HEK293T (cell line): Measurements from ENCODE around the gene MOXD1.

ENCODE experiments used
- CTCF ChIA-PET: fragments of 350-600 bp; formaldehyde crosslinking; extraction: SDS; loops from one replicate; lab custom pipeline; 2021; ENCODE audit warnings: antibody characterized with exemption, inconsistent platforms; lab: Yijun Ruan, JAX
- POLR2A ChIA-PET: fragments of 350-600 bp; formaldehyde crosslinking; extraction: SDS; loops from one replicate; lab custom pipeline; 2020; ENCODE audit warnings: antibody characterized with exemption, inconsistent platforms; lab: Yijun Ruan, JAX
- DNase-seq: peaks from one replicate; pipeline ENCODE4 v3.0.0; 2012; ENCODE audit warnings: mixed read lengths; ENCODE audit errors: extremely low spot score
- ARNT ChIP-seq: fragments of 450-650 bp; IDR thresholded peaks from 2 replicates; pipeline ENCODE4 v1.6.1; 2017; ENCODE audit warnings: mild to moderate bottlenecking
- BHLHE40 ChIP-seq: fragments of 450-650 bp; IDR thresholded peaks from 2 replicates; pipeline ENCODE4 v1.6.1; 2016; ENCODE audit warnings: mild to moderate bottlenecking, moderate library complexity, borderline replicate concordance
- CTBP1 ChIP-seq: fragments of 450-650 bp; IDR thresholded peaks from 2 replicates; pipeline ENCODE4 v1.6.1; 2016; ENCODE audit warnings: borderline replicate concordance
- ELF4 ChIP-seq: fragments of 450-650 bp; IDR thresholded peaks from 2 replicates; pipeline ENCODE4 v1.6.1; 2017; ENCODE audit warnings: antibody characterized with exemption
- FOXA1 ChIP-seq: fragments of 450-650 bp; IDR thresholded peaks from 2 replicates; pipeline ENCODE4 v1.6.1; 2016; ENCODE audit warnings: mild to moderate bottlenecking
- FOXK2 ChIP-seq: fragments of 450-650 bp; IDR thresholded peaks from 2 replicates; pipeline ENCODE4 v1.6.1; 2016; ENCODE audit warnings: mild to moderate bottlenecking
- FOXM1 ChIP-seq: fragments of 450-650 bp; IDR thresholded peaks from 2 replicates; pipeline ENCODE4 v1.6.1; 2017; ENCODE audit warnings: mild to moderate bottlenecking, borderline replicate concordance
- HDGF ChIP-seq: fragments of 450-650 bp; IDR thresholded peaks from 2 replicates; pipeline ENCODE4 v1.6.1; 2017; ENCODE audit warnings: antibody characterized with exemption, borderline replicate concordance
- L3MBTL2 ChIP-seq: fragments of 450-650 bp; conservative IDR thresholded peaks from 2 replicates; pipeline ENCODE4 v1.6.1; 2016; ENCODE audit warnings: mild to moderate bottlenecking
- LEF1 ChIP-seq: fragments of 450-650 bp; IDR thresholded peaks from 2 replicates; pipeline ENCODE4 v1.6.1; 2017; ENCODE audit warnings: mild to moderate bottlenecking, borderline replicate concordance
- NFRKB ChIP-seq: fragments of 450-650 bp; IDR thresholded peaks from 2 replicates; pipeline ENCODE4 v1.6.1; 2016; ENCODE audit warnings: mild to moderate bottlenecking, moderate library complexity
- SP1 ChIP-seq: fragments of 450-650 bp; IDR thresholded peaks from 2 replicates; pipeline ENCODE4 v1.6.1; 2017
- SUZ12 ChIP-seq: fragments of 450-650 bp; IDR thresholded peaks from 2 replicates; pipeline ENCODE4 v1.6.1; 2016; ENCODE audit warnings: mild to moderate bottlenecking
- TARDBP ChIP-seq: fragments of 450-650 bp; IDR thresholded peaks from 2 replicates; pipeline ENCODE4 v1.6.1; 2016
- ZNF384 ChIP-seq: fragments of 450-650 bp; IDR thresholded peaks from 2 replicates; pipeline ENCODE4 v1.6.1; 2016
- TF ChIP-seq, protein P1 (sequence below): fragments of 450-650 bp; IDR thresholded peaks from 2 replicates; pipeline ENCODE4 v1.6.1; 2016

MOXD1 gene

DNA sequence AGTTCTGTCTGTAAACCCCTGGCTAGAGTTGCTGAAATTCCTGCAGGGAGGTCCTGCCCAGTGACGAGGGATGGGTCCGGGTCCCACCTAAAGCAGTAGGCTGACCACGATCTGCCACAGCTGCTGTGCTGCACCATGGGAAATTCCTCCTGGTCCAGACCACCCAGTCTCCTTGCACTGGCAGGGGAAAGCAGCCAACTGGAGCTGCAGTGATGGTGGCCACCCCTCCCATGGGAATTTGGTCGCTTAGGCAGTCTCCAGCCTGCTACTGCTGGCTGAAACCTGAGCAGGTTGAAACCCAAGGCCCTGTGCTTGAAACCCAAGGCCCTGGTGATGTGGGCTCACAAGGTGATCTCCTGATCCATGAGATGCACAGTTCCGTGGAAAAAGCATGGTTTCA is 23.9 kb upstream of the MOXD1 start:
- CTCF ChIA-PET, result no interaction called here
- POLR2A ChIA-PET, result no interaction called here
- DNase-seq, result no peak
- no peak for TF ChIP-seq FOXK2
- no peak for TF ChIP-seq ELF4
- TF ChIP-seq BHLHE40, result no peak
- no peak for TF ChIP-seq FOXM1
- no peak for TF ChIP-seq ARNT
- TF ChIP-seq, protein P1, sequence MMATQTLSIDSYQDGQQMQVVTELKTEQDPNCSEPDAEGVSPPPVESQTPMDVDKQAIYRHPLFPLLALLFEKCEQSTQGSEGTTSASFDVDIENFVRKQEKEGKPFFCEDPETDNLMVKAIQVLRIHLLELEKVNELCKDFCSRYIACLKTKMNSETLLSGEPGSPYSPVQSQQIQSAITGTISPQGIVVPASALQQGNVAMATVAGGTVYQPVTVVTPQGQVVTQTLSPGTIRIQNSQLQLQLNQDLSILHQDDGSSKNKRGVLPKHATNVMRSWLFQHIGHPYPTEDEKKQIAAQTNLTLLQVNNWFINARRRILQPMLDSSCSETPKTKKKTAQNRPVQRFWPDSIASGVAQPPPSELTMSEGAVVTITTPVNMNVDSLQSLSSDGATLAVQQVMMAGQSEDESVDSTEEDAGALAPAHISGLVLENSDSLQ, result no peak
- TF ChIP-seq TARDBP, result no peak

- CTCF ChIA-PET, result no interaction called here
- no peak for TF ChIP-seq SP1
- TF ChIP-seq ELF4, result no peak
- no peak for TF ChIP-seq LEF1
- no peak for TF ChIP-seq L3MBTL2
- no peak for TF ChIP-seq TARDBP
- no peak for TF ChIP-seq HDGF
- TF ChIP-seq CTBP1, result no peak
- TF ChIP-seq FOXM1, result no peak
- TF ChIP-seq BHLHE40, result no peak
- no peak for TF ChIP-seq NFRKB
- TF ChIP-seq ZNF384, result no peak
- no peak for TF ChIP-seq FOXA1
- no peak for TF ChIP-seq ARNT
- TF ChIP-seq SUZ12, result no peak
- POLR2A ChIA-PET, result no interaction called here
- no peak for DNase-seq
Observed at GRCh38 chr6:132423839-132424238, 22.6 kb upstream of the MOXD1 start.

- no peak for DNase-seq
- ChIA-PET POLR2A (no interaction called here), CTCF (interaction anchor here (1.0 kb wide), 1 partner anchor 139 kb away, joined by 3 read pairs; no protein-coding TSS in a partner anchor)
- TF ChIP-seq L3MBTL2 (no peak), NFRKB (no peak), FOXK2 (no peak), HDGF (no peak), FOXA1 (no peak), TARDBP (no peak), BHLHE40 (no peak), CTBP1 (no peak), LEF1 (no peak), SUZ12 (no peak), FOXM1 (no peak)
- TF ChIP-seq, protein P1, result no peak
Observed at GRCh38 chr6:132418235-132418965, 17.1 kb upstream of the MOXD1 start.

DNA sequence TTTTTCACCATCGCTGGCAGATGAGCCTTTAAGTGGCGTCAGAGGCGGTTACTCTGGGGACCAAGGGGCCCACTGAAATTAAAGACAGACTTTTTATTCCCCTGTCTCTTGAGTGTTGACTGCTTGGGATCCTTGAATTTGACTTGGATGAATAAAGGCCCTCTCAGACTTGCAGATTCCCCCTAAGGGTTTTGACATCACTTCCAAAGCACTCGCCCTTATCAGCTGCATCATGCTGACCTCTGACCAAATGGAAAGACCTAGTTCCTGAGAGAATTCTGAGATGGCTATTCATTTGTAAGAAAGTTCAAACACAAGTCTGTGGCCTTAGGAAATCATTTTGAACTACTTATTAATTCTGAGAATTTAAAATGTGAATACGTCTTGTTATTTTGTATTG is 13.5 kb upstream of the MOXD1 start:
- ChIA-PET CTCF (no interaction called here), POLR2A (no interaction called here)
- DNase-seq, result no peak
- TF ChIP-seq NFRKB (no peak), FOXK2 (no peak), ELF4 (no peak), HDGF (no peak), TARDBP (no peak), ZNF384 (no peak)
- TF ChIP-seq, protein P1, result no peak

DNA sequence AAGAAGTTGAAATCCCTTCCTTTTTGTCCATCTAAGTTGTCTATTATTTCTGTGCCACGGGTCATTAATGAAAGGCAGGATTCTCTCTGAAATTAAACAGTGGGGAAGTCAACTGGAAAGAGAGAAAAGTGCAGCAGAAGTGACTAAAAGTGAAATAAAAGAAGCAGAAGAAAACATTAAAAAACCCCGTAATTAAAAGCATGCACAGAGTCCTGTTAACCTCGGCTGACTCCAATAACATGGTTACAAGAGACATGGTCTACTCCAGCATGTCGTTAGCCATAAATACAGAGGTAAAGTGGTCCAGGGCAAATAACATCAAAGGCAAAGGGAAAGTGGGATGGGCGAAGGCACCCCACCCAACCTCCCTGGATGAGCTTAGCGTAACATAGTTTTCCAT is 13.0 kb upstream of the MOXD1 start:
- no peak for DNase-seq
- ChIA-PET CTCF (no interaction called here), POLR2A (no interaction called here)
- TF ChIP-seq BHLHE40 (no peak), ZNF384 (no peak), ARNT (no peak), SUZ12 (no peak)

DNA sequence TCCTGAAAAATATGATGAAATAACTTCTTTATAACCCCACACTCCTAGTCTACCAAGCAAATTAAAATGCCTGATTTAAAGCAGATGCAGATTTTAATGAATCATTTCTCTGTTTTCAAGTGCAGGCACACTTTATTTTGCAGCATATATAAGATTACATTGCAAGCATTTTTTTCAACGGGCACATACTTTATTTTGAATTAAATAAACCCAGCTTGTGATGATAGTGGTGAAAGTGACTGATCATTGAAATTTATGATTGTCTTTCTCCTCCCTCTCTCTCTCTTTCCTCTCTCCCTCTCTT is 12.2 kb upstream of the MOXD1 start:
- CTCF ChIA-PET, result no interaction called here
- POLR2A ChIA-PET, result no interaction called here

More for the DNA sequence above, 12.2 kb upstream of the MOXD1 start:
- no peak for DNase-seq
- TF ChIP-seq, protein P1, result no peak
- TF ChIP-seq FOXK2 (no peak), CTBP1 (no peak), ZNF384 (no peak), SUZ12 (no peak), BHLHE40 (no peak)
